Activated naive CD8-positive, alpha-beta T cell treated with anti-CD3 and anti-CD28 coated beads, Interleukin-2, amount 10 ng/mL, durations not matched to agents 7 days and 5 days (primary cell): ENCODE measurements around the gene SAMD4A. TPM values are rescaled to one million over a fixed set of nuclear protein-coding genes. Genes with fewer than 3 reads are reported as not detected.

ENCODE experiments used
- ATAC-seq: fragments of 150-1000 bp; cut with Tn5 transposase; one replicate; pipeline ENCODE4 v1.10.0; 2021; ENCODE audit warnings: low read depth, moderate library complexity
- POLR2A ChIA-PET: fragments of 350-600 bp; sonication (Branson Sonifier 250); formaldehyde crosslinking; loops from one replicate; lab custom pipeline; 2021; ENCODE audit warnings: antibody characterized with exemption; lab: Charles Lee
- DNase-seq: peaks from one replicate; pipeline ENCODE4 v3.0.0; 2021
- H3K27ac Mint-ChIP-seq: one replicate; pipeline ENCODE4 v1.8.0; 2022; ENCODE audit warnings: mild to moderate bottlenecking, mixed read lengths
- H3K27me3 Mint-ChIP-seq: one replicate; pipeline ENCODE4 v1.8.0; 2022; ENCODE audit warnings: mild to moderate bottlenecking, moderate library complexity, mixed read lengths
- H3K36me3 Mint-ChIP-seq: one replicate; pipeline ENCODE4 v1.8.0; 2021; ENCODE audit warnings: mild to moderate bottlenecking, mixed read lengths
- H3K4me1 Mint-ChIP-seq: one replicate; pipeline ENCODE4 v1.8.0; 2021; ENCODE audit warnings: mixed read lengths
- H3K4me3 Mint-ChIP-seq: one replicate; pipeline ENCODE4 v1.8.0; 2022; ENCODE audit warnings: mild to moderate bottlenecking, moderate library complexity, mixed read lengths
- H3K9me3 Mint-ChIP-seq: one replicate; pipeline ENCODE4 v1.8.0; 2021; ENCODE audit warnings: mixed read lengths
- total RNA-seq, 2 experiments: library from RNA; stranded (reverse); gene quantifications; one replicate each; pipeline ENCODE4 v1.2.3, GENCODE V29; 2021

The SAMD4A gene
- total RNA-seq, 2 experiments from 2014 or later: 2.6 to 2.7 TPM

DNA sequence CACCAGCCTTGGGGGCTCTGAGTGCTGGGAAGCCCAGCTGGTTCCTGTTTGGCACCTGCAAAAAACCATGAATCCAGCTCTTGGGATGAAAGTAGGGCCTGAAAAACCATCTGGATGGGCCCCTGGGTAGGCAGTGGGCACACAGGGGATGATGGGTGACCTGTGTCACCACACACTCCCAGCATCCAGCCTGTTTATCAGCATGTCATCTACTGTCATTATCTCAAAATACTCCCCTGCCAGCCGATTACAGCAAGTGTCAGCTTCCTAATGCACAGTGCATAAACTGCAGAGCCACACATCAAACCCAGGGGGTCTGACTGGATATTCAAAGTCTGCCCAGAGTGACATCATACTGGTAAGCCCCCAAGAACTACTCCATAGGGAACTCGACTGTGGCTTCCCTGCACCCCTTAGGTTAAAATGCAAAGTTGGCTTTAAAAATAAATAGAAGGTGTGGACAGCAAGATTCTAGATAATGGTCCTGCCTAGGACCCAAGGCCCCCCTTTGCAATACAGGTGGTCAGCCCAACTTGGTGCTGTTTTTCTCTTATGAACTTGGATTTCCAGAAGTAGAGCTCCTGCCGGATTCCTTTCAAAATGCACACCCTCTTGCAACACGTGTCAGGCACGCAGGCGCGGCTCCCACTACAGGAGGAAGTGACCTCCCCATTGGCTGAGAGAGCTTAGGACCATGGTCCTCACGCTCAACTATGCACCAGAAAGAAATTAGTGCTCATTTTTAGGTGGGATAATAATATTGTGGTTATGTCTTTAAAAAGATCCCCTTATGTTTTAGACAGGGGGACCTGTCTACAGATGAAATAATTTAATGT, 241.6 kb downstream of the SAMD4A start:
- peaks cover 7% of the 10 kb centered on the region for H3K4me1 Mint-ChIP-seq
- H3K27ac Mint-ChIP-seq: no peak overlapping the region
- ATAC-seq (no peak), DNase-seq (no peak)
- no peak overlapping the region for H3K4me3 Mint-ChIP-seq
- no peaks in the 10 kb centered on the region for H3K9me3 Mint-ChIP-seq
- POLR2A ChIA-PET: no interaction called here
- no peaks in the 10 kb centered on the region for H3K36me3 Mint-ChIP-seq
- H3K27me3 Mint-ChIP-seq: peaks cover 2% of the 10 kb centered on the region

DNA sequence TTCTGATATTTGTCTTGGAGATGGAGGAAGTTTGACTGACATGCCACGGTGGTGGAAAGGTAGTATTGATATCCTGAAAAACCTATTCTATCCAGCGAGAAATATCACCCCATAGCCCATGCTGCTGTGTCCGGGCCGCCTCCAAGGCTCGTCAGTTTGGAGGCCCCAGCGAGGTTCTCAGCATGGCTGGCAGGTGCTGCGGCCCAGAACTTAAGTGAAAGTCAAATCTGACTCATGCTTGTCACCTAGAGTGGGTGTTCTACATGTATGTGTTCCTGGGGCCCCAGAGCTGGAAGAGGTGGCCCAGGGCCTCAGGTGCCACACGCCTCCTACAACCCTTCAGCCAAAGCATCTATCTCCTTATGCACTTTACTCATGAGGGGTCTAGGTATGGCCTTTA, 242.8 kb downstream of the SAMD4A start:
- Mint-ChIP-seq H3K9me3 (no peaks in the 10 kb centered on the region), H3K27ac (no peak overlapping the region), H3K4me3 (no peak overlapping the region), H3K4me1 (peaks cover 7% of the 10 kb centered on the region), H3K36me3 (no peaks in the 10 kb centered on the region), H3K27me3 (peaks cover 4% of the 10 kb centered on the region)
- ATAC-seq (no peak), DNase-seq (no peak)
- POLR2A ChIA-PET: no interaction called here

DNA sequence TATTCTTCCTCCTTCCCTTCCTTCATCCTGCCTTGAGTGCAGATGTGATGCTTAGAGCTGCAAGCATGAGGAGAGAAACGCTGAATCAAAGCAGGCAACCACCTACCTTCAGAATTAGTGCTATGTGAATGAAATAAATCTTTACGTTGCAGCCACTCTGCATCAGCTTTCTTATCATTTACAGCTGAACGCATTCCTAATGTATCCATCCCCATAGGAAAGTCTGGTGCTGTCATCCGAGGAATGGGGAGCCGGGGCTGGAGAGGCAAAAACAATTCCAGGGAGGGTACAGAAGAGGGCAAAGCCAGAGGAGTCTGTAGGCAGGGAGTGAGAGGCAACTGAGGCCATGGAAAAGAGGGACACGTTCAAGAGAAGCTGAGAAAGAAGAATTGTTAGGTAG, 245.7 kb downstream of the SAMD4A start:
- no peak overlapping the region for H3K4me3 Mint-ChIP-seq
- ATAC-seq: no peak
- POLR2A ChIA-PET: no interaction called here
- H3K27ac Mint-ChIP-seq: no peak overlapping the region
- no peaks in the 10 kb centered on the region for H3K9me3 Mint-ChIP-seq
- H3K36me3 Mint-ChIP-seq: no peaks in the 10 kb centered on the region
- no peak for DNase-seq
- H3K27me3 Mint-ChIP-seq: peaks cover 4% of the 10 kb centered on the region
- no peaks in the 10 kb centered on the region for H3K4me1 Mint-ChIP-seq

DNA sequence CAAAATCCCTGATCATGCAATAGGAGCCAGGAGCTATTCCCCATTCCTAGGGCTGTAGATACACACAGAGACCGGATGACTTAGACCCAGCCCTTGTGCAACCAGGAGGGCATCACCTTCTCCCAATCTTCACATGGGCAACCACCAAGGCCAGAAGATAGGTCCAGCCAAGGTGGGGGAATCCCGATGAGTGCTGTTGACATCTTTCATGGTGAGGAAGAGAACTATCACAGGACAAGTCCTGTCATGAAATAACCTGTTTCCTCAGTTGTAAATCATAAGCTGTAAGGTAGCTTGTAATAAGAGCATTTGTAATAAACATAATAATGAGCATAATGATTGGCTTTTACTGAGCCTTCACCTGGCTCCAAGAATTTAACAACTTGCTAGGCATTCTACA, 246.2 kb downstream of the SAMD4A start:
- POLR2A ChIA-PET: no interaction called here
- ATAC-seq: no peak
- H3K27ac Mint-ChIP-seq: no peak overlapping the region

DNA sequence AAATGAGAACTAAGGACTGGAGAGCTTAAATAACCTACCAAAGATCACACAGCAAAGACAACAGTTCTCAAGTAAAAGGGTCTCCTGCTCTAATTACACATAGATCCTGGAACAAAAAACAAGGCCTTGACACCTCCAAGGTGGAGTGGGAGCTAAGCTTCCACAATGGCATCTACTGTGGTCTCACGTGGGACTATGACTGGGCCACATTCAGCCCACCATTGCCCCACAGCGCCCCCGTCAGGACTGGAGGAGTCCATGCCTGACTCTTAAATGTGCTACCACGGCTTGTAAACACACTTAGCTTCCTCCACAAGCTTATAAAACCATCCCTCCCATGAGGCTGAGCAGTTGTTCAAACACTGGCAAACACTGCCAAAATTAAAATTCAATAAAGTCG, 247.1 kb downstream of the SAMD4A start:
- H3K36me3 Mint-ChIP-seq: no peaks in the 10 kb centered on the region
- H3K4me1 Mint-ChIP-seq: no peaks in the 10 kb centered on the region
- POLR2A ChIA-PET: no interaction called here
- no peak overlapping the region for H3K27ac Mint-ChIP-seq
- no peak for ATAC-seq
- DNase-seq: peak; percentile 40
- H3K4me3 Mint-ChIP-seq: no peak overlapping the region
- H3K9me3 Mint-ChIP-seq: no peaks in the 10 kb centered on the region
- peaks cover 4% of the 10 kb centered on the region for H3K27me3 Mint-ChIP-seq

More for the DNA sequence above, 246.2 kb downstream of the SAMD4A start:
- Mint-ChIP-seq H3K36me3 (no peaks in the 10 kb centered on the region), H3K27me3 (peaks cover 4% of the 10 kb centered on the region), H3K4me1 (no peaks in the 10 kb centered on the region), H3K9me3 (no peaks in the 10 kb centered on the region), H3K4me3 (no peak overlapping the region)
- DNase-seq: no peak

DNA sequence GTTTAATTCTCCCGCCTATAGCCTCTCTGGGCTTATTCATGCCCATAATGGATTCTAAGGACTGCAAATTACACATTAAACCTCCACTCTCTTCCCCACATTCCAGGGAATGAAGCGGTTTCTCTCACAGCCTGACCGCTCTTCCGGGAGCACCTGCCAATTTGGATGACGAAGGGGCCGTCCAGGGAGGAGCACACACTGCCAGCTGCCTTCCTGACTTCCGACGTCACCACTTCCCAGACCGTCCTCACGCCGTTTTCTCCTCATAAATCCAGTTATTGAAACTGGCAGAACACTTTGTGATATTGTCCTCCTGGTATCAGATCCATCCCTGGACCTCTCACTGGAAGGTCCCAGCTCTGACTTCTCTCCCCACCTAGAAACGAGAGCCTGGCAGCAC, 248.1 kb downstream of the SAMD4A start:
- no peaks in the 10 kb centered on the region for H3K9me3 Mint-ChIP-seq
- no peak for DNase-seq
- POLR2A ChIA-PET: no interaction called here
- H3K4me3 Mint-ChIP-seq: no peak overlapping the region
- no peak overlapping the region for H3K27ac Mint-ChIP-seq
- H3K27me3 Mint-ChIP-seq: peaks cover 4% of the 10 kb centered on the region
- no peaks in the 10 kb centered on the region for H3K4me1 Mint-ChIP-seq
- no peak for ATAC-seq
- H3K36me3 Mint-ChIP-seq: no peaks in the 10 kb centered on the region

DNA sequence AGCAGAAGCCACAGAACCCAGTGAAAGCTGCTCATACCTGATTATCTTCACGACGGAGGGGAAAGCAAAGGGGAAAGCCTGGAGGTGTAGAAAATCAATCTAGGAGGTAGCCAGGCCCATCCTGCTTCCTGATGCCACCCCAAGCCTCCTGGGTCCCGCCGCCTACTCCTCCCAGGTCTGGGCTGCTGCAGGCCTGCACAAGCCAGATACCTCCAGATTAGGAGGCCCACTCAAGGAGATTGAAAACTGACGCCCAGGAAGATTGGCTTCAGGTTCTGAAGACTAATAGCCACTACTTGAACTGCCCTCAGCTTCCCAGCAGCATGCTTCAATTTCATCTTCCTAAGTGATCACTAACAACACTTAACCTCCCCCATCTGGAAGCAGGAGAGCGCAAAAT, 248.6 kb downstream of the SAMD4A start:
- Mint-ChIP-seq H3K9me3 (no peaks in the 10 kb centered on the region), H3K36me3 (no peaks in the 10 kb centered on the region), H3K27ac (no peak overlapping the region), H3K27me3 (peaks cover 2% of the 10 kb centered on the region), H3K4me1 (no peaks in the 10 kb centered on the region), H3K4me3 (no peak overlapping the region)
- POLR2A ChIA-PET: no interaction called here
- no peak for ATAC-seq
- DNase-seq: no peak

DNA sequence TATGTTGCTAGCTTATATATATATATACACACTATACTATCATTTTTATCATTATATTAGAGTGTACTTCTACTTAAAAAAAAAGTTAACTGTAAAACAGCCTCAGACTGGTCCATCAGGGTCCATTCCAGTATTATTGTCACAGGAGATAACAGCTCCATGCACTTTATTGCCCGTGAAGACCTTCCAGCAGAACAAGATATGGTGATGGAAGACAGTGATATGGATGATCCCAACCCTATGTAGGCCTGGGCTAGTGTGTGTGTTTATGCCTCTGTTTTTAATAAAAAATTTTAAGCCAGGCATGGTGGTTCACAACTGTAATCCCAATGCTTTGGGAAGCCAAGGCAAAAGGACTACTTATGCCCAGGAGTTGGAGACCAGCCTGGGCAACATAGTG, 249.5 kb downstream of the SAMD4A start:
- DNase-seq (no peak), ATAC-seq (no peak)
- H3K4me3 Mint-ChIP-seq: no peak overlapping the region
- H3K36me3 Mint-ChIP-seq: no peaks in the 10 kb centered on the region
- peaks cover 2% of the 10 kb centered on the region for H3K27me3 Mint-ChIP-seq
- H3K9me3 Mint-ChIP-seq: no peaks in the 10 kb centered on the region
- POLR2A ChIA-PET: no interaction called here
- H3K4me1 Mint-ChIP-seq: no peaks in the 10 kb centered on the region
- no peak overlapping the region for H3K27ac Mint-ChIP-seq

DNA sequence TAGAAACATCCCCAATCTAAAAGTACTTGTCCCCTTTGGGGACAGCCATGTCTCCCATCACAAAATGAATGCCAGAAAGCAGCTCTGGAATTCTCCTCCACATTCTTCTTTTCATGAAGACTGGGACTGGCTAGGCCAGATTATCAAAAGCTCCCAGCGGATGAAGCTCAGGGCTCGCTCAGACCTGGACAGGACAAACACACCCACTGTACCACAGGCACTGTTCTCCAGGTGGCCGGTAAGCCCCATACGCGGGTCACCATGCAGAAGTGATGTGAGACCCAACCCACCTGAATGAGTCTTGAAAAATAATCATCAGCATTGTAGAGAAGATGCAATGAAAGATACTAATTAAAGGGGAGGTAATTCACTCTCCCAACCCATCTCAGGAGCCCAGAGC, 250.6 kb downstream of the SAMD4A start:
- ATAC-seq (no peak), DNase-seq (no peak)
- Mint-ChIP-seq H3K27me3 (peaks cover 2% of the 10 kb centered on the region), H3K36me3 (no peaks in the 10 kb centered on the region), H3K27ac (no peak overlapping the region), H3K4me1 (no peaks in the 10 kb centered on the region), H3K9me3 (no peaks in the 10 kb centered on the region), H3K4me3 (no peak overlapping the region)
- POLR2A ChIA-PET: no interaction called here

DNA sequence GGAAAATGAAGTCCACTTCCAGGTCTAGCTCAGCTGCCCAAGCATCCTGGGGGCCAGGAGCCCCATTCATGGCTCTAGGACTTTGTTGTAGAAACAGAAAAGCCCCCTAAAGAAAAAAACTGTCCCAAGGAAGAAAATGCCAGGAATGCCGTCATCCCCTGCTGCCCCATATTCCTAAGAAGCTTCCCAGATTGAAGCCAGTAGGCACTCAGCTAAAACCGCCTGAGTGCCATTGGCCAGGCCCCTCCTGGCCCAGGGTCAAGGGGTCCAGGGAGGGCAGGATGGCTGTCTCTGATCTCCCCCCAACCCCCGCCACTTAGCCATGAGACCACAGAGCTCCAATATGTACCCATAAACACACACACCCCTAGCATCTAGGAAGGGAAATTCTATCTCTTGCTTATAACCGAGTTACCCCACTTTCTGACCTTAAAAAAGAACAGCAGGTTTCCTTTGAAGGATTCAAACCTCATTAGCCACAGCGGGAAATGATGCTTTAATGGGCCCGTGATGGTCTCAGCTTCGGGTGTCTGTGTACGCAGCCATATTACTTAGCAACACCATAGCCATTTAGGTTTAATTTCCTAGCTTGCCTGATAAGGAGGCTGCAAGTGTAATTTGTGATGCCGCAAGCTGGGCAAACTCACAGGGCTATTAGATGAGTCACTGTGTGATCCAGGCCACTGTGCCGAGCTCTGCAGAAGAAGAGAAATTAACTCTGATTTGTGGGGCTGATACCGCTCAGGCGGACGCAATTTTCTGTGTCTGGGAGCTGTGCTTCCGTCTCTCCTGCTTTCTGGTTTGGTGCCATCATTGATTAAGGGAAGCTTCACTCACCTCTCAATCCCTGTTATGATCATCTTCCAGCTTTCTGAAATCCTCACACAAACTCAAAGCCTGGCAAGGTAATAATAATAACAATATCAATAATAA, 251.5 kb downstream of the SAMD4A start:
- ATAC-seq: no peak
- Mint-ChIP-seq H3K27me3 (peaks cover 2% of the 10 kb centered on the region), H3K36me3 (no peaks in the 10 kb centered on the region), H3K4me1 (no peaks in the 10 kb centered on the region), H3K9me3 (no peaks in the 10 kb centered on the region), H3K27ac (no peak overlapping the region), H3K4me3 (no peak overlapping the region)
- POLR2A ChIA-PET: no interaction called here
- DNase-seq: no peak

DNA sequence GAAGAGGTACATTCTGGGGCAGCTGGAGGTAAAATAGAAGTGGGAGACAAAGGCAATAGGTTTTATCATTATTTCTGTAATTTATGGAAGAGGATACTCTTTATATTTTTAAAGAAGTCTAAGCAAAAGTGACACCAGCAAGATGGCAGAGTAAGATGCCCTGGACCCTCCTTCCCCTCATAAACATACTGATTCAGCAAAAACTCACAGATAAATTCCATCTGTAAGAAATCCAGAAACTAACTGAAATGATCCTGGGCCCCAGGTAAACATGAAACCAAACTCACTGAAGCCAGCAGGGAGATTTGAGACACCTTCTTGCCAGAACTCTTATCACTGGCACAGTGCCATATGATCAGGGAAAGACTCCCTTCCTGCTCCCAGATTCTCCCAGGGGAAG, 255.8 kb downstream of the SAMD4A start:
- Mint-ChIP-seq H3K4me3 (no peak overlapping the region), H3K36me3 (no peaks in the 10 kb centered on the region), H3K27ac (no peak overlapping the region), H3K27me3 (peaks cover 7% of the 10 kb centered on the region), H3K4me1 (no peaks in the 10 kb centered on the region), H3K9me3 (peaks cover 12% of the 10 kb centered on the region)
- POLR2A ChIA-PET: no interaction called here
- DNase-seq (no peak), ATAC-seq (no peak)

DNA sequence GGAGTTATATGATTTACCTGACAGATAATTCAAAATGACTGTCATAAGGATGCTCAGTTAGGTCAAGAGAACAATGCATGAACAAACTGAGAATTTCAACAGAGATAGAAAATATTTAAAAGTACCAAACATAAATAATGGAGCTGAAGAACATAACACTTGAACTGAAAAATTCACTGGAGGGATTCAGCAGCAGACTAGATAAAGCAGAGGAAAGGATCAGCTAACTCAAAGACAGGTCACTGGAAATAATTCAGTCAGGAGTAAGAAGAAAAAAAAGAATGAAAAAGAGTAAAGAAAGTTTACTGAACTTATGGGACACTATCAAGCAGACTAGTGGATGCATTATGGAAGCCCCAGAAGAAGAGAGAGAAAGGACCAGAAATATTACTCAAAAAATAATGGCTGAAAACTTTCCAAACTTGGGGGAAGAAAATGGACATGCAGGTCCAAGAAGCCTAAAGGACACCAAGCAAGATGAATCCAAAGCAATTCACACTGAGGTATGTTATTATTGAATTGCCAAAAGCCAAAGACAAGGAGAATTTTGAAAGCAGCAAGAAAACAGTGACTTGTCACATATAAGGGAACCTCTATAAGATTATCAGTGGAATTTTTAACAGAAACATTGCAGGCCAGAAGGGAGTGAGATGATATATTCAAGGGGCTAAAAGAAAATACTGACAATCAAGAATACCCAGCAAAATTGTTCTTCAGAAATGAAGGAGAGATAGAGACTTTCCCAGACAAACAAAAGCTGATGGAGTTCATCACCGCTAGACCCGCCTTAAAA, 257.0 kb downstream of the SAMD4A start:
- no peak for DNase-seq
- H3K36me3 Mint-ChIP-seq: no peaks in the 10 kb centered on the region
- H3K4me1 Mint-ChIP-seq: no peaks in the 10 kb centered on the region
- no peak for ATAC-seq
- POLR2A ChIA-PET: no interaction called here
- H3K27me3 Mint-ChIP-seq: peaks cover 7% of the 10 kb centered on the region
- H3K27ac Mint-ChIP-seq: no peak overlapping the region
- H3K4me3 Mint-ChIP-seq: no peak overlapping the region
- peaks cover 12% of the 10 kb centered on the region for H3K9me3 Mint-ChIP-seq

DNA sequence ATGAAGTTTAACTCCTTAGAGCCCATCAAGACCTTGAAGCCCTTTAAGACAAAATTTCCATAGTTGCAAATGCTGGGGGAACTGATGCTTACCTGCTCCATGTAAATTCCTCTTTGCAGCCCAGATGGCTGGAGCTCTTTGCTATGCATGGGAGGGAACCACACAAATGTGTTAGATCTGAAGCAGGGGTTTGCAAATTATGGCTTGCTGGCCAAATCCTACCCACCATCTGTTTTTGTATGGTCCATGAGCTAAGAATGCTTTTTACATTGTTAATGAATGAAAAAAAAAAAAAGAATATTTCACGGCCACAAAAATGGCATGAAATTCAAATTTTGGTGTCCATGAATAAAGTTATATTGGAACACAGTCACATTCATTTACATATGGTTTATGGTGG, 261.1 kb downstream of the SAMD4A start:
- POLR2A ChIA-PET: no interaction called here
- H3K9me3 Mint-ChIP-seq: peaks cover 19% of the 10 kb centered on the region
- no peak for DNase-seq

More for the DNA sequence above, 261.1 kb downstream of the SAMD4A start:
- peaks cover 10% of the 10 kb centered on the region for H3K27me3 Mint-ChIP-seq
- no peak overlapping the region for H3K27ac Mint-ChIP-seq
- no peaks in the 10 kb centered on the region for H3K4me1 Mint-ChIP-seq
- no peak for ATAC-seq
- H3K36me3 Mint-ChIP-seq: no peaks in the 10 kb centered on the region
- H3K4me3 Mint-ChIP-seq: no peak overlapping the region
